HEK293 (cell line): Measurements from ENCODE around the gene CST9.

Experiments used
- CTCF ChIA-PET: fragments of 350-600 bp; formaldehyde crosslinking; extraction: SDS; loops from one replicate; lab custom pipeline; 2021; ENCODE audit warnings: antibody characterized with exemption; lab: Yijun Ruan, JAX
- POLR2A ChIA-PET: fragments of 300-600 bp; formaldehyde crosslinking; extraction: SDS; loops from one replicate; lab custom pipeline; 2020; ENCODE audit warnings: antibody characterized with exemption, inconsistent platforms; lab: Yijun Ruan, JAX
- H3K27ac ChIP-seq: fragments of 200-500 bp; sonication (Bioruptor generic); 2 replicates; pipeline ENCODE4 v1.5.1; 2014; ENCODE audit warnings: low read depth, low read length, control low read depth, inconsistent platforms; ENCODE audit errors: extremely low read depth
- H3K36me3 ChIP-seq, 2 experiments: fragments of 200-500 bp in 1 of 2; sonication (Bioruptor generic) in 1 of 2; 1 replicate in 1 of 2; 2 replicates in 1 of 2; pipeline ENCODE4 v1.5.1; 2014 to 2017; ENCODE audit warnings: inconsistent platforms in 2 of 2, low read length in 2 of 2; ENCODE audit not compliant: control insufficient read depth in 2 of 2, insufficient read depth in 1 of 2
- H3K4me1 ChIP-seq: fragments of 200-500 bp; sonication (Bioruptor generic); 2 replicates; pipeline ENCODE4 v1.5.1; 2014; ENCODE audit warnings: mild to moderate bottlenecking, low read length, inconsistent platforms; ENCODE audit not compliant: control insufficient read depth, insufficient read depth
- H3K4me3 ChIP-seq: 2 replicates; pipeline ENCODE4 v1.5.1; 2011; ENCODE audit warnings: low read depth, mild to moderate bottlenecking, control low read depth, low read length, moderate library complexity
- H3K9me3 ChIP-seq: fragments of 200-500 bp; sonication (Bioruptor generic); 2 replicates; pipeline ENCODE4 v1.5.1; 2014; ENCODE audit warnings: low read depth, low read length, inconsistent platforms; ENCODE audit not compliant: control insufficient read depth, insufficient read depth
- IKZF3 ChIP-seq: fragments of 450-650 bp; IDR thresholded peaks from 2 replicates; pipeline ENCODE4 v1.5.0; 2018; ENCODE audit warnings: missing biosample characterization, mild to moderate bottlenecking, missing genetic modification characterization, moderate library complexity
- REPIN1 ChIP-seq: fragments of 450-650 bp; formaldehyde crosslinking; IDR thresholded peaks from 2 replicates; pipeline ENCODE4 v1.5.1; 2017; ENCODE audit warnings: missing biosample characterization, missing genetic modification characterization, low read depth
- SALL2 ChIP-seq: fragments of 450-650 bp; formaldehyde crosslinking; IDR thresholded peaks from 2 replicates; pipeline ENCODE4 v1.5.0; 2017; ENCODE audit warnings: missing biosample characterization, mild to moderate bottlenecking, missing genetic modification characterization, borderline replicate concordance
- ZNF10 ChIP-seq: fragments of 450-650 bp; formaldehyde crosslinking; IDR thresholded peaks from 2 replicates; pipeline ENCODE4 v1.5.1; 2017; ENCODE audit warnings: missing biosample characterization, missing genetic modification characterization
- ZNF114 ChIP-seq: fragments of 450-650 bp; formaldehyde crosslinking; IDR thresholded peaks from 2 replicates; pipeline ENCODE4 v1.5.0; 2017; ENCODE audit warnings: missing biosample characterization, missing genetic modification characterization
- ZNF132 ChIP-seq: fragments of 450-650 bp; formaldehyde crosslinking; IDR thresholded peaks from 2 replicates; pipeline ENCODE4 v1.5.1; 2017; ENCODE audit warnings: missing biosample characterization, missing genetic modification characterization, borderline replicate concordance
- ZNF138 ChIP-seq: fragments of 450-650 bp; formaldehyde crosslinking; IDR thresholded peaks from 2 replicates; pipeline ENCODE4 v1.5.1; 2016; ENCODE audit warnings: missing biosample characterization, missing genetic modification characterization, borderline replicate concordance
- ZNF140 ChIP-seq: fragments of 450-650 bp; formaldehyde crosslinking; IDR thresholded peaks from 2 replicates; pipeline ENCODE4 v1.5.1; 2016; ENCODE audit warnings: missing biosample characterization, missing genetic modification characterization
- ZNF155 ChIP-seq: fragments of 450-650 bp; formaldehyde crosslinking; IDR thresholded peaks from 2 replicates; pipeline ENCODE4 v1.5.1; 2016; ENCODE audit warnings: missing biosample characterization, missing genetic modification characterization
- ZNF184 ChIP-seq: fragments of 450-650 bp; IDR thresholded peaks from 2 replicates; pipeline ENCODE4 v1.5.1; 2018; ENCODE audit warnings: missing biosample characterization, mild to moderate bottlenecking, missing genetic modification characterization
- ZNF19 ChIP-seq: fragments of 450-650 bp; formaldehyde crosslinking; IDR thresholded peaks from 2 replicates; pipeline ENCODE4; 2016; ENCODE audit warnings: missing biosample characterization, missing genetic modification characterization, low read depth
- ZNF2 ChIP-seq: fragments of 450-650 bp; formaldehyde crosslinking; IDR thresholded peaks from 2 replicates; pipeline ENCODE4 v1.5.1; 2016; ENCODE audit warnings: missing biosample characterization, missing genetic modification characterization
- ZNF514 ChIP-seq: fragments of 450-650 bp; formaldehyde crosslinking; IDR thresholded peaks from 2 replicates; pipeline ENCODE4 v1.5.1; 2016; ENCODE audit warnings: missing biosample characterization, missing genetic modification characterization
- ZNF560 ChIP-seq: fragments of 450-650 bp; formaldehyde crosslinking; IDR thresholded peaks from 2 replicates; pipeline ENCODE4 v1.5.1; 2017; ENCODE audit warnings: missing biosample characterization, missing genetic modification characterization, borderline replicate concordance
- ZNF76 ChIP-seq: fragments of 450-650 bp; formaldehyde crosslinking; IDR thresholded peaks from 2 replicates; pipeline ENCODE4; 2016; ENCODE audit warnings: low read depth, missing biosample characterization, missing genetic modification characterization, borderline replicate concordance
- TF ChIP-seq, protein P1 (sequence below): fragments of 450-650 bp; formaldehyde crosslinking; IDR thresholded peaks from 2 replicates; pipeline ENCODE4 v1.5.1; 2016; ENCODE audit warnings: missing biosample characterization, missing genetic modification characterization
- TF ChIP-seq, protein P2 (sequence below): fragments of 450-650 bp; formaldehyde crosslinking; IDR thresholded peaks from 2 replicates; pipeline ENCODE4 v1.5.1; 2016; ENCODE audit warnings: missing biosample characterization, missing genetic modification characterization
- TF ChIP-seq, protein P3 (sequence below): fragments of 450-650 bp; formaldehyde crosslinking; IDR thresholded peaks from 2 replicates; pipeline ENCODE4 v1.5.1; 2016; ENCODE audit warnings: missing biosample characterization, missing genetic modification characterization
- TF ChIP-seq, protein P4 (sequence below): fragments of 450-650 bp; formaldehyde crosslinking; optimal IDR thresholded peaks from 2 replicates; pipeline ENCODE3; 2016; ENCODE audit warnings: missing biosample characterization, mild to moderate bottlenecking, missing genetic modification characterization
- TF ChIP-seq, protein P5 (sequence below): fragments of 450-650 bp; formaldehyde crosslinking; IDR thresholded peaks from 2 replicates; pipeline ENCODE4 v1.5.1; 2016; ENCODE audit warnings: missing biosample characterization, missing genetic modification characterization, borderline replicate concordance

CST9 gene

DNA sequence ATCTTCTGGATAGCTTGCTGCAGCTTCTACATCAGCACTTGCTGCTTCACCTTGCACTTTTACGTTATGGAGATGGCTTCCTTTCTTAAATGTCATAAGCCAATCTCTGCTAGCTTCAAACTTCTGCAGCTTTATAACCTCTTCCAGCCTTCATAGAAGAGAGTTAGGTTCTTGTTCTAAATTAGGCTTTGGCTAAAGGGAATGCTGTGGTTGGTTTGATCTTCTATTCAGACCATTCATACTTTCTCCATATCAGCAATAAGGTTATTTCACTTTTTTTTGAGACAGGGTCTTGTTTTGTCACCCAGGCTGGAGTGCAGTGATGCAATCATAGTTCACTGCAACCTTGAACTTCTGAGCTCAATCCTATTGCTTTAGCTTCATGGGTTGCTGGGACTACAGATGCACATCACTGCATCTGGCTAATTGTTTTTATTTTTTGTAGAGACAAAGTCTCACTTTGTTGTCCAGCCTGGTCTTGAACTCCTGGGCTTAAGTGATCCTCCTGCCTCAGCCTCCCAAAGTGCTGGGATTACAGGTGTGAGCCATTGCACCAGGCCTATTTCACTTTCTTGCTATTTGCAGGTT lies 44.2 kb upstream of the CST9 start (continued):
- TF ChIP-seq, protein P1, sequence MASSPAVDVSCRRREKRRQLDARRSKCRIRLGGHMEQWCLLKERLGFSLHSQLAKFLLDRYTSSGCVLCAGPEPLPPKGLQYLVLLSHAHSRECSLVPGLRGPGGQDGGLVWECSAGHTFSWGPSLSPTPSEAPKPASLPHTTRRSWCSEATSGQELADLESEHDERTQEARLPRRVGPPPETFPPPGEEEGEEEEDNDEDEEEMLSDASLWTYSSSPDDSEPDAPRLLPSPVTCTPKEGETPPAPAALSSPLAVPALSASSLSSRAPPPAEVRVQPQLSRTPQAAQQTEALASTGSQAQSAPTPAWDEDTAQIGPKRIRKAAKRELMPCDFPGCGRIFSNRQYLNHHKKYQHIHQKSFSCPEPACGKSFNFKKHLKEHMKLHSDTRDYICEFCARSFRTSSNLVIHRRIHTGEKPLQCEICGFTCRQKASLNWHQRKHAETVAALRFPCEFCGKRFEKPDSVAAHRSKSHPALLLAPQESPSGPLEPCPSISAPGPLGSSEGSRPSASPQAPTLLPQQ (tag by site-specific recombination): no peak
- TF ChIP-seq ZNF138 (no peak), ZNF560 (tag by site-specific recombination) (no peak), ZNF19 (no peak), ZNF155 (tag by site-specific recombination) (no peak), ZNF114 (tag by site-specific recombination) (no peak), ZNF514 (tag by site-specific recombination) (no peak)
- TF ChIP-seq, protein P2, sequence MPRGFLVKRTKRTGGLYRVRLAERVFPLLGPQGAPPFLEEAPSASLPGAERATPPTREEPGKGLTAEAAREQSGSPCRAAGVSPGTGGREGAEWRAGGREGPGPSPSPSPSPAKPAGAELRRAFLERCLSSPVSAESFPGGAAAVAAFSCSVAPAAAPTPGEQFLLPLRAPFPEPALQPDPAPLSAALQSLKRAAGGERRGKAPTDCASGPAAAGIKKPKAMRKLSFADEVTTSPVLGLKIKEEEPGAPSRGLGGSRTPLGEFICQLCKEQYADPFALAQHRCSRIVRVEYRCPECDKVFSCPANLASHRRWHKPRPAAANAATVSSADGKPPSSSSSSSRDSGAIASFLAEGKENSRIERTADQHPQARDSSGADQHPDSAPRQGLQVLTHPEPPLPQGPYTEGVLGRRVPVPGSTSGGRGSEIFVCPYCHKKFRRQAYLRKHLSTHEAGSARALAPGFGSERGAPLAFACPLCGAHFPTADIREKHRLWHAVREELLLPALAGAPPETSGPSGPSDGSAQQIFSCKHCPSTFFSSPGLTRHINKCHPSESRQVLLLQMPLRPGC (tag by site-specific recombination): no peak
- TF ChIP-seq, protein P3, sequence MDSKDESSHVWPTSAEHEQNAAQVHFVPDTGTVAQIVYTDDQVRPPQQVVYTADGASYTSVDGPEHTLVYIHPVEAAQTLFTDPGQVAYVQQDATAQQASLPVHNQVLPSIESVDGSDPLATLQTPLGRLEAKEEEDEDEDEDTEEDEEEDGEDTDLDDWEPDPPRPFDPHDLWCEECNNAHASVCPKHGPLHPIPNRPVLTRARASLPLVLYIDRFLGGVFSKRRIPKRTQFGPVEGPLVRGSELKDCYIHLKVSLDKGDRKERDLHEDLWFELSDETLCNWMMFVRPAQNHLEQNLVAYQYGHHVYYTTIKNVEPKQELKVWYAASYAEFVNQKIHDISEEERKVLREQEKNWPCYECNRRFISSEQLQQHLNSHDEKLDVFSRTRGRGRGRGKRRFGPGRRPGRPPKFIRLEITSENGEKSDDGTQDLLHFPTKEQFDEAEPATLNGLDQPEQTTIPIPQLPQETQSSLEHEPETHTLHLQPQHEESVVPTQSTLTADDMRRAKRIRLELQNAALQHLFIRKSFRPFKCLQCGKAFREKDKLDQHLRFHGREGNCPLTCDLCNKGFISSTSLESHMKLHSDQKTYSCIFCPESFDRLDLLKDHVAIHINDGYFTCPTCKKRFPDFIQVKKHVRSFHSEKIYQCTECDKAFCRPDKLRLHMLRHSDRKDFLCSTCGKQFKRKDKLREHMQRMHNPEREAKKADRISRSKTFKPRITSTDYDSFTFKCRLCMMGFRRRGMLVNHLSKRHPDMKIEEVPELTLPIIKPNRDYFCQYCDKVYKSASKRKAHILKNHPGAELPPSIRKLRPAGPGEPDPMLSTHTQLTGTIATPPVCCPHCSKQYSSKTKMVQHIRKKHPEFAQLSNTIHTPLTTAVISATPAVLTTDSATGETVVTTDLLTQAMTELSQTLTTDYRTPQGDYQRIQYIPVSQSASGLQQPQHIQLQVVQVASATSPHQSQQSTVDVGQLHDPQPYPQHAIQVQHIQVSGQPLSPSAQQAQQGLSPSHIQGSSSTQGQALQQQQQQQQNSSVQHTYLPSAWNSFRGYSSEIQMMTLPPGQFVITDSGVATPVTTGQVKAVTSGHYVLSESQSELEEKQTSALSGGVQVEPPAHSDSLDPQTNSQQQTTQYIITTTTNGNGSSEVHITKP (tag by site-specific recombination): no peak

DNA sequence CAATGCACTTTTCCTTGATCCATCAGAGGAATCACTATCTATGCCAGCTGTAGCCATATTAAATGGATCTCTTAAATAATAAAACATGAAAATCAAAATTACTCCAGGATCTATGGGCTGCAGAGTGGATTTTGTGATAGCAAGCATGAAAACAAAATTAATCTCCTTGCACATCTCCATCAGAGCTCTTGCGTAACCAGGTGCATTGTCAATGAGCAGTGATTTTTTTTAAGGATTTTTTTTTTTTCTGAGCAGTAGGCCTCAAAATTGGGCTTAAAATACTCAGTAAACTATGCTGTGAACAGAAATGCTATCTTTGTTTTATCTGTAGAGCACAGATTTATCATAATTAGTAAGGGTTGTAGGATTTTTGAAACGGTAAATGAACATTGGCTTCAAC lies 43.5 kb upstream of the CST9 start:
- POLR2A ChIA-PET: interaction anchor here (1.3 kb wide), 1 partner anchor 12 kb away, joined by 4 read pairs; the partner anchor contains the start of gene CST3
- CTCF ChIA-PET: interaction anchor here (0.6 to 0.7 kb wide), 2 partner anchors 17 to 148 kb away, joined by 3 to 4 read pairs; no protein-coding TSS in a partner anchor
- TF ChIP-seq IKZF3 (no peak), SALL2 (tag by site-specific recombination) (no peak), REPIN1 (tag by site-specific recombination) (no peak), ZNF2 (no peak), ZNF140 (tag by site-specific recombination) (no peak), ZNF10 (tag by site-specific recombination) (no peak), ZNF132 (tag by site-specific recombination) (no peak), ZNF184 (tag by site-specific recombination) (no peak), ZNF76 (tag by site-specific recombination) (no peak)
- TF ChIP-seq, protein P4, sequence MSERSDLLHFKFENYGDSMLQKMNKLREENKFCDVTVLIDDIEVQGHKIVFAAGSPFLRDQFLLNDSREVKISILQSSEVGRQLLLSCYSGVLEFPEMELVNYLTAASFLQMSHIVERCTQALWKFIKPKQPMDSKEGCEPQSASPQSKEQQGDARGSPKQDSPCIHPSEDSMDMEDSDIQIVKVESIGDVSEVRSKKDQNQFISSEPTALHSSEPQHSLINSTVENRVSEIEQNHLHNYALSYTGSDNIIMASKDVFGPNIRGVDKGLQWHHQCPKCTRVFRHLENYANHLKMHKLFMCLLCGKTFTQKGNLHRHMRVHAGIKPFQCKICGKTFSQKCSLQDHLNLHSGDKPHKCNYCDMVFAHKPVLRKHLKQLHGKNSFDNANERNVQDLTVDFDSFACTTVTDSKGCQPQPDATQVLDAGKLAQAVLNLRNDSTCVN (tag by site-specific recombination): no peak
- TF ChIP-seq, protein P1 (tag by site-specific recombination): no peak
- TF ChIP-seq, protein P5, sequence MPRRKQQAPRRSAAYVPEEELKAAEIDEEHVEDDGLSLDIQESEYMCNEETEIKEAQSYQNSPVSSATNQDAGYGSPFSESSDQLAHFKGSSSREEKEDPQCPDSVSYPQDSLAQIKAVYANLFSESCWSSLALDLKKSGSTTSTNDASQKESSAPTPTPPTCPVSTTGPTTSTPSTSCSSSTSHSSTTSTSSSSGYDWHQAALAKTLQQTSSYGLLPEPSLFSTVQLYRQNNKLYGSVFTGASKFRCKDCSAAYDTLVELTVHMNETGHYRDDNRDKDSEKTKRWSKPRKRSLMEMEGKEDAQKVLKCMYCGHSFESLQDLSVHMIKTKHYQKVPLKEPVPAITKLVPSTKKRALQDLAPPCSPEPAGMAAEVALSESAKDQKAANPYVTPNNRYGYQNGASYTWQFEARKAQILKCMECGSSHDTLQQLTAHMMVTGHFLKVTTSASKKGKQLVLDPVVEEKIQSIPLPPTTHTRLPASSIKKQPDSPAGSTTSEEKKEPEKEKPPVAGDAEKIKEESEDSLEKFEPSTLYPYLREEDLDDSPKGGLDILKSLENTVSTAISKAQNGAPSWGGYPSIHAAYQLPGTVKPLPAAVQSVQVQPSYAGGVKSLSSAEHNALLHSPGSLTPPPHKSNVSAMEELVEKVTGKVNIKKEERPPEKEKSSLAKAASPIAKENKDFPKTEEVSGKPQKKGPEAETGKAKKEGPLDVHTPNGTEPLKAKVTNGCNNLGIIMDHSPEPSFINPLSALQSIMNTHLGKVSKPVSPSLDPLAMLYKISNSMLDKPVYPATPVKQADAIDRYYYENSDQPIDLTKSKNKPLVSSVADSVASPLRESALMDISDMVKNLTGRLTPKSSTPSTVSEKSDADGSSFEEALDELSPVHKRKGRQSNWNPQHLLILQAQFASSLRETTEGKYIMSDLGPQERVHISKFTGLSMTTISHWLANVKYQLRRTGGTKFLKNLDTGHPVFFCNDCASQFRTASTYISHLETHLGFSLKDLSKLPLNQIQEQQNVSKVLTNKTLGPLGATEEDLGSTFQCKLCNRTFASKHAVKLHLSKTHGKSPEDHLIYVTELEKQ (tag by site-specific recombination): no peak

More for the DNA sequence above, 43.5 kb upstream of the CST9 start:
- no peak overlapping the region for H3K27ac ChIP-seq
- H3K4me1 ChIP-seq: no peaks in the 10 kb centered on the region
- no peaks in the 10 kb centered on the region for H3K9me3 ChIP-seq
- no peaks in the 10 kb centered on the region for H3K36me3 ChIP-seq
- H3K4me3 ChIP-seq: no peak overlapping the region
